MV-4-11 (cell line): ENCODE measurements around the gene POFUT2.
A peak's percentile ranks its signal among the peaks of the same experiment; 100 is the strongest.
"Not testable (repeated sequence)": the region's sequence is repeated elsewhere in the genome, so short reads cannot be mapped to it uniquely, and the experiment has no call there.

Experiments used
- DNase-seq: peaks from one replicate; lab custom pipeline; 2025; lab: John Stamatoyannopoulos, UW

Gene POFUT2

DNA sequence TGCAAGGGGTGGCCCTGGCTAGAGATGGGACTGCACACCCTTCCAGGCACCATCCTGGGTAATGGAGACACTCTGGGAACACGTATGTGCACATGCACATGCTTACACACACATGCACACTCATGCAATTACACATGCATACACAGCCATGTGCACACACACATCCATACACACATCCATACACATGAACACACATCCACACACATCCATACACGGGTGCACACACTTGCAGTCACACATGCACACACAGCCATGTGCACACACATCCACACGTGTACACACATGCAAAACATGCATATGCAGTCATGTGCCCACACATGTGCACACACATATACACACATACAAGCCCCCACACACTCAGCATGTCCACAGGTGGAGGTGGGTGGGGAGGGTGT, 22.3 kb upstream of the POFUT2 start:
- DNase-seq, result no peak

DNA sequence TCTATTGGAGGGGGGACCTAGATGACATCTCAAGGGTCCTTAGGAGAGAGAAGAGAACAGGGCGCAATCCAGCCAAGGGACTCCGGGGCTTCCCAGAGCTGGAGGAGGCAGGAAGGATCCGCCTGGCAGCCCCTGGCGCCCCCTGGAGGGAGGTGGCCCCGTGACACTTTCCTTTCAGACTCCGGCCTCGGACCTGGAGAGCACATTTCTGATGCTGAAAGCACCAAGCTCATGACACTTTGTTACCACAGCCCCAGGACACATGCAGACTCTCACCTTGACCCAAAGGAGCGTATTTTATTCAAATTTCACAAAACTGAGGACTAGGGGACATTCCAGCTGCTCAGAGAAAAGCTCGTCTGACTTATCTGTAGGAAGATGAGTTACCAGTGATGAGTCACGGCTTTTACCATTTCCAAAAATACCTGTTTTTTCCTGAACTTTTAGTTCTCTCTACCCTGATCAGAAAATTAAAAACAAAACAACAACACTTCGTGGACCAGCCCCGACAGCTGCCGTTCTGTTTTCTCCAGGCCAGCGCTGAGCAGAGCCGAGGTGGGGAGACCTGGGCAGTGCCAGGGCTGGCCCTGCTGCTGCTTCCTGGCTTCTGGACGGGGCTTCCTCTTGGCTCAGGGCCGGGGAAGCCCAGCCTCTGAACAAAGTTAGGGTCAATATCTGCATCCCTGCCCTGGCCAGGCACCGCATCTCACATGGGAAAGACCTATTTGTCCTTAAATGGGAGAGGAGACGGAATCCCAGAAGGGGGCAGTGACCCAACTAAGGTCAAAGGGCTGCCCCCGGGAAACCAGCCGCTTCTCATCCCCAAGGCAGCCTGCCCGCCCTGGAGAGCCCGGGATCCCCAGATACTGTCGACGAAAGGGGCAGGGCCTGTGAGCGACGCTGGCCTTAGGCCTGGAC, 21.6 kb upstream of the POFUT2 start:
- peak; percentile 66 for DNase-seq

DNA sequence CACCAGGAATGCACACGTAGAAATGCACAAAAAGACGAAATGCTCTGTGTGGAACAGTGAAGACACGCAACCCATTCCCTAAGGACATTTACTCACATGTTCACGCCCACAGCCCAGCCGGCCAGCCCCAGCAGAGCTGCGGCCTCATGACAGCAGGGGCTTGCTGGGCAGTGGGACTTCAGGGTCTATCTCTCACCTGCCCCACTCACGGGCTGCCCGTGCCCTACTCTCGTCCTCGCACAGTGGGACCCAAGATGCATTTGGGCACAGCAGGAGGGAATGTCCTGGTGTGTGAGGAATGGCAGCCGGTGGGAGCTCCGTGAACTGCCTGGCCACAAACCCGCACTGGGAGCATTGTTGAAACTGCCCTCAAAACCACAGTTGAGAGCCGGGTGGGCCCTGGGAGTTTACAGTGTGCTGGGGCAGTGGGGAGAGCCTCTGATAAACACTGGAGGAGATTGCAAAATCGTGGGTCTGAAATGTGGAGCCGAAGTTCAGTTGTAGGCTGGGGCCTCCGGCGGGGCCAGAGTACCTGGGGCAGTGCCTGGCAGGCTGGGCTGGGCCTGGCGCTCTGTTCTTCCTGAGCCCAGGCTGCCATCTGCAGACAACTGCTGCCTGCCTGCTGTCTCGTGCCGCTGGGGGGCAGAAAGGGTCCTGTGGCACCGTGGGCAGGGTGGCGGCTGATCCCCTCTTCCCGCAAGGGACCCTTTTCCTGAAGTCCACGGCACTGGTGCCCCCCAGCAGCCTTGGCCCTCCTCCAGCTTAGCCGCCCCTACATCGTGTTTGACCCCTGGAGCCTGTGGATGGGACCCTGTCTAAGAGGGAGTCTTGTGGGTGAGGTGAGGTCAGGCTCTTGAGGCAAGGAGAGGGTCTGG, 20.7 kb upstream of the POFUT2 start:
- peak; percentile 89 for DNase-seq

DNA sequence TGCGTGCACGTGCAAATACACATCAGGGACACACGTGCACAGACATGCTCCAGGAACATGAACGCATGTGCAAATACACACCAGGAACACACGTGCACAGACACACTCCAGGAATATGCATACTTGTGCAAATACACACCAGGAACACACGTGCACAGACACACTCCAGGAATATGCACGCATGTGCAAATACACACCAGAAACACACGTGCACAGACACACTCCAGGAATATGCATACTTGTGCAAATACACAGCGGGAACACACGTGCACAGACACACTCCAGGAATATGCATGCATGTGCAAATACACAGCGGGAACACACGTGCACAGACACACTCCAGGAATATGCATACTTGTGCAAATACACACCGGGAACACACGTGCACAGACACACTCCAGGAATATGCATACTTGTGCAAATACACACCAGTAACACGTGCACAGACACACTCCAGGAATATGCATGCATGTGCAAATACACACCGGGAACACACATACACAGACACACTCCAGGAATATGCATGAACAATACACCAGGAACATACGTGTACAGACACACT, 20.0 kb upstream of the POFUT2 start:
- not testable (repeated sequence) for DNase-seq

DNA sequence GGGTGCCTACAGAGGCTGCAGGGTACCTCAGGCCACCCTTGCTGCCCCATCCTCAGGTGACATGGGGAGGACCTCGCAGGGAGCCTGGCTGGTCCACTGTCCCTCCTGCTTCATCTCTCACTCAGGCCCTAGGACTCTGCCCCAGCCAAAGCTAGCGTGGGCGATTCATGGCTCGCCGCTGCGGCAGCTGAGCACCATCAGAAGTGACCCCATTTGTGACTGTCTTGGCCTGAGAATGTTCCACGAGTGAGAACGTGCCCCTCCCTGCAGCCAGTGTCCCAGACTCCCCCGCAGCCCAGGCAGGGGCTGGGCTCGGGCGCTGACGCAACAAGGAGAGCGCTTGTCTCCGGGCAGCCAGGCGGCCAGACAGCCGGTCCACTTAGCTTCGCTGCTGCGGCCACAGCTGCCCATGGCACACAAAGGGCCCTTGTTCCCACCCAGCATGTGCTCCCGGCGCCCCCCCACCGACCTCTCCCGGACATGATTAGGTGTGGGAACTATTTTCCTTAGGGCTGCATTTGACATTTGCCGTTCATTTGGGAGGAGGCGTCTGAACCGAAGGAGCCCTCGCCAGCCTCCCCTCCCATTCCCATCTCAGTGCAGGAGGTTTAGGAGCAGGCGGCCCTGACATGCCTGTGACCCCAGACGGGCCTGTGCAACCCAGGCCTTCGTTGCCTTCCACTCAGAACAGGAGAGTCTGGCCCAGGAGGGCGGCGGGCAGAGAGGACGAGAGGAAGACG, 19.3 kb upstream of the POFUT2 start:
- DNase-seq, result peak; percentile 4

DNA sequence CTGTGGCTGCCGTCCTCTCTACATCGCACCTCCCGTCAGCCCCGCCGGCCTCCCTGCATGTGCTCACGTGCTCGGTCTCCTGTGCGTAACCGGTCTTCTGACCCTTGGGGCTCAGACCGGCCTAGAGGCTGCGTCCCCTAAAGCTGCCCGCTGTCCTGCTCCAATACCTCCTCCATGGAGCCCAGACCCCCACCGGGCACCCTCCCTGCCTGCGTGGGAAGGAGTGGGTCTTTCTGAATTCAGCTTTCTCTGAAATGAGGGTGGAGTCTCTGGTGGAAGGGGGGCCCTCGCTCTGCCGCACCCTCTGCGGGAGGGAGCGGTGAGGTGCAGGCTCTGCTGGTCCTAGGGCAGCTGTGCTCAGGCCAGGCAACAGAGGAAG, 18.7 kb upstream of the POFUT2 start:
- DNase-seq, result no peak

DNA sequence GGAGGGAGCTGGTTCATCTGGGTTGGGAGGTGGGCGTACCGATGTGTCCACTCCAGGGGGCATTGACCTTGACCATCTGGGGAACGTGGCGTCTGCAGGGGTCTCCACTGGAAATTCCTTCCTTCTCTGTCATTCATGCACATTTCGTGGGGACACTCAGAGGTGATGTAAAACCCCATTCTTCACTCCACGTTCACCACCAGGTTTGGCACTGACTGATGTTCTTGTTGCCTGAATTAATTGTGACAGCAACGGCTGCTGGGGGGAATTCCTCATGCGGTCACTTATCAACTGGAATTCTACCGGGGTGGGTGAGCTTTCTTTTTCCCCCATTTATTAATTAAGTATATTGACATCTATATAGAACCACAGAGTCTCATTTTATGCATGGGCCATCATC, 18.1 kb upstream of the POFUT2 start:
- no peak for DNase-seq

DNA sequence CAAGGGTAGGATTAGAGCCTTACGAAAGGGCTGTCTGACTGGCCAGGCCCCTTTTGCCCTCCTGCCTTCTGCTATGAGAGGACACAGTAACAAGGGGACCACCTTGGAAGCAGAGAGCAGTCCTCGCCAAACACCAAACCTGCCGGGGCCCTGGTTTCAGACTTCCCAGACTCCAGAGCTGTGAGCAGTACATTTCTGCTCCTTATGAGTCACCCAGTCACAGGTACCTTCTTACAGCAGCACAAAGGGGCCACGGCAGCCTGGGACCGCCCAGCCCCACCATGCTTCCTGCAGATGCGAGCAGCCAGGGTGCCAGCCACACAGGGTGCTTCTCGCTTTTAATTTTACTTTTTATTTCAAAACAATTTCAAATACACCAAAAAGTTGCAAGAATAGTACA, 17.2 kb upstream of the POFUT2 start:
- DNase-seq, result no peak

DNA sequence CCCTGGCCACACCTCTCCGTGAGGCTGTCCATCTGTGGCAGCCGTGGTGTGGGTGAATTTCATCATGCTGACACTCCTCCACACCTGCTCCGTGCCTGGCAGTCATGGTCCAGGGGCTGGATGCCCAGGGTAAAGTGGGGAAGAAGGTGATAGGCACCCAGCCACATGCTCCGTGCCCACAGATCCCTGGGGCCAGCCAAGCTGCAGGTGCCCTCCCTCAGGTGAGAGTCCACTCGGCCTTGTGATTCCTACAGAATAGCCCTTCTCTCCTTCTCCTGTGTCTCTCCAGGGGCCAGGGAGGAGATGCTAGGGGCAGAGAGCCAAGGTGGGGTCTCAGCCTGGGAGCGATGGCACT, 16.8 kb upstream of the POFUT2 start:
- no peak for DNase-seq

DNA sequence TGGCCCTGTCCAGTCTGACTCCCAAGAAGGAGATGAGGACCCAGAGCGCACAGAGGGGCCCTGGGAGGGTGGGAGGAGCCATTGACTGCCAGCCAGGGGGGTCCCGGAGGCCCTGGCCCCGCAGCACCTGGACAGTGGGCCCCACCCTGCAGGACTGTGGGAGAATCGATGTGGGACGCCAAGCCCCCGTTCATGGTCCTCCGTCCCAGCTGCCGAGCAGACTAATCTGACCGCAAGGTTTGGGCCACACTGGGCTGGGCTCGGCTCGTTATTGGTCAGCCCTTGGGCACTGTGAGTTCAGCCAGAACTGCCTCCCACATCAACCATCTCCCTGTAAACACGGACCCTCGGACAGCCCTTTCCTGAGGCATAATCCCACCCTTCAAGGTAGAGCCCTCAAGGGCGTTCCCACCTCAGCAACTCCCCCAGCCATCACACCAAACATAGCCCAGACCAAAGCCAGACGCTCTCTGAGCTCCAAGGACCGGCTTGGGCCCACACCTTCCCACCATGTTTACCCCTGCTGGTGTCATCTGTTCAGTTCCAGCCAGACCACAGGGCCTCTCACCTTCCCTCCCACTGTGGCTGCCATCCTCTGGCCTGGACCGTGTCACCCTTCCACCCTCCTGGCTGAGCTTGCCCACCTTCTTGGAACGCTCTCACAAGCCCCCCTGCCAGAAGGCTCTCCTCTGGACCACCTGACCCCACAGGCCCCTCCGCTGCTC, 16.2 kb upstream of the POFUT2 start:
- no peak for DNase-seq

DNA sequence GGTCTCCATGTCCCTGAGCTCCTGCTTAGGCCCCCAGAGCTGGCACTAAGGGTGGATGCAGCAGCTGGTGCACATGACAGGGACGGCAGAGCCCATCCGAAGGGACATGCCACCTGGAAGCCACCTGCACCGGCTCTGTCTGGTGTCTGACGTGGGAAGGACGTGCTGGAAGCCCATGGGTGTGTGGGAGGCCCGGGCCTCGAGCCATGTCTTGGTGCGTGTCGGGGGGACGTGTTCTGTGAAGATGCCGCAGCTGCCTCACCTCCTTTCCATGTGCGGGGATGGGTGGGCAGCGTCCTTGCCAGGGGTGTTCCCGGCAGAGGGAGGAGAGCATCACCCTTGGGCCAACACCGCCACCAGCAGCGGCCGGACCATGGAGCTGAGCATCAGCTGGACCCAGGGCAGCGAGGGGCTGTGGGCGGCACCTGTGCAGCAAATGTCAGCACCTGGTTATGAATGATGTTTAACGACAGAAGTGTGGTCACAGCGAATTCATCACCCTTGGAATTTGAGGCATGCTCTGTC, 15.5 kb upstream of the POFUT2 start:
- DNase-seq, result no peak

DNA sequence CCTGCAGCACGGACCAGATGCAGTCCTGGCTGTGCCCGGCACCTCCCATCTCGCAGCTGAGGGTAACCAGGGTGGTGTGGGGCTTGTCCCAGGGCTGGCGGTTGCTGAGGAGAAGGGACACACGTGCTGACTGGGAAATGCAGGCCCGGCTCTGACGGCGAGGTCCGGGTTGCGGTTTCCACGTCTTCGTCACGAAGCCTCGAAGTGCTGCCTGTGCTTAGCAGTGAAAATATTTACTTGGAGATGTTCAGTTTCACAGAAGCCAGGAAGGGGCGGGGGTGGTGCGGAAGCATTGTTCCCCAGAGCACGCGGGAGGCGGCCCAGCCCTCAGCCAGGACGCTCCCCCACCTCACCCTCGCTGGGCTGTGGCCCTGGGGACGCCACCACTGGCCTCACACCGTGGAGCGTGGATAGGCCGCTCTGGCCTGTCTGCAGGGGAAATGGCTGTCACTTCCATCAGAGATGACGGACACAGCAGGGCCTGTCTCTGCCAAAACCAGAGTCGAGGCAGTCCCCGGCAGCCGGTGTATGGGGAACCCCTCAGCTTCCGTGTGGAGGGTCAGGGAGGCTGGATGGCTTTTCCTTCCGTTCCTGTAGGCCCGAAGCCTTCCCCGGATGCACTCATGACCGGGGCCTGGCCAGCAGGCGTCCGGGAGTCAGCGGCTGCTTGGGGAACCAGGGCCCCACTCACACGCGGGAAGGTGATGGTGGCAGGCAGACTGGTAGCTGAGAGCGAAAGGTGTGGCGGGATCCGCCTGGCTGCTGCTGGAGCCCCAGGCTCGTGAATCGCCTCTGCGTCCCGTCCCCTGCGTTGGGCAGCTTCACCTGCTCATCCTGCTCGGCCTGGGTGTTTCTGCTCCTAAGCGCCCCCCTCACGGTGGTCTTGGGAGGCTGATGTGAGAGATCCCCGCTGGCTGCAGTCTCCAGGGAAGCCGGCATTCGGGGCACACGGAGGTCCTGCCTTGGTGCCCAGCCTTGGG, 14.7 kb upstream of the POFUT2 start:
- no peak for DNase-seq

DNA sequence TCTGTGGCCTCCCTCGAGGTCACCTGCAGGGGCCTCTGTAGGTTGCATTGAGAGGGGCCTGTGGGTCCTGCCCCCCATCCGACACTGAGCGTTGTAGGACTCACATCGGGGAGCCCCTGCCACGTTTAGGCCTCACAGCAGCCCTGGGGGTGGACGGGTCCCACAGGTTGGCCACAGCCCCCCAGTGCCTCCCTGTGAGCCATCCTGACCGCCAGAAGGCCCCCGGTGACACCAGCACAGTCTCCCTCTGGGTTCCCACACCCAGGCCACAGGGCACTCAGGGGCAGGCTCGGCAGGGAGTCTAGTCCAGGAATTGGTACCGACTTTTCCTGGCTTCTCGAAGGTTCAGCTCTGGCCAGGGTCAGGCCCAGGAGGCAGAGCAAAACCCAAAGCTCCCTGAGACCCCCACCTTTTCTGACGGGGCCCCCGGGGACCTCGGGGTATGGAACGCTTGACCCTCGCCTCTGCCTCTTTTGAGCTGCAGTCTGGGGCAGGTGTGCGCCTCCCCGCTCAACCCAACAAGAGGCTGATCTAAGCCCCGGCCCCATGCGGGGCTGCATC, 13.9 kb upstream of the POFUT2 start:
- DNase-seq, result no peak

DNA sequence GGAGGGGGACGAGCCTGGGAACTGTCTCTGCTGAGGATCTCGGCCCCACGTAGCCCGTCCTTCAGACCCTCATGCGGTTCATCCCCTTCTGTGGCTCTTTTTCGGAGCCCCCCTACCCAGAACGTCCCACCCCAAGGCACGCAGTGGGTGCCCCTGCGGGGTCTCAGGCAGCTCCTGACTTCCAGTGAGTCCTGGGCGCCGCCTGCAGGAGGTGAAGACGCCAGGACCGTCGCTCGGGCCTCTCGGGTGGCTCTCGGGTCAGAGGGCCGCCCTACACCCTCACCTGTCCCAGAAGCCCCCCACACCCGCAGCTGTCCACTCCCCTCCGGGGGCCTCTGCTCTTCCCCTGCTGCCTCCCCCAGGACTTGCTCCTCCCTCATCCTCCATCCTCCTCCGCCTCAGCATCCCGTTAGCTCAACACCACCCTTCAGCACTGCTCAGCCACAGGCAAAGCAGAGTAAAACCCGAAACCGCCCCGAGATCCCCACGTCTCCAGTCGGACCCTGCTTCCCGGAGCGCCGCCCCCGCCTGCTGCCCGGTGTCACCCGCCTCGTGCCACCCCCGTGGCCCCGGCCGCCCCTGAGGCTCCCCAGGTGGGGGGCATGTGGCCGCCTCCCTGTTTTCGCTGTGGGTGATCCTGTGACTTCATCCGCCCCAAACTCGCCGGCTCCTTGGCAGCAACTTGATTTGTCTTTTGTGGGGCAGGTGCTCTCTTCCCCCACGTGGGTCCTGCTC, 13.3 kb upstream of the POFUT2 start:
- no peak for DNase-seq

DNA sequence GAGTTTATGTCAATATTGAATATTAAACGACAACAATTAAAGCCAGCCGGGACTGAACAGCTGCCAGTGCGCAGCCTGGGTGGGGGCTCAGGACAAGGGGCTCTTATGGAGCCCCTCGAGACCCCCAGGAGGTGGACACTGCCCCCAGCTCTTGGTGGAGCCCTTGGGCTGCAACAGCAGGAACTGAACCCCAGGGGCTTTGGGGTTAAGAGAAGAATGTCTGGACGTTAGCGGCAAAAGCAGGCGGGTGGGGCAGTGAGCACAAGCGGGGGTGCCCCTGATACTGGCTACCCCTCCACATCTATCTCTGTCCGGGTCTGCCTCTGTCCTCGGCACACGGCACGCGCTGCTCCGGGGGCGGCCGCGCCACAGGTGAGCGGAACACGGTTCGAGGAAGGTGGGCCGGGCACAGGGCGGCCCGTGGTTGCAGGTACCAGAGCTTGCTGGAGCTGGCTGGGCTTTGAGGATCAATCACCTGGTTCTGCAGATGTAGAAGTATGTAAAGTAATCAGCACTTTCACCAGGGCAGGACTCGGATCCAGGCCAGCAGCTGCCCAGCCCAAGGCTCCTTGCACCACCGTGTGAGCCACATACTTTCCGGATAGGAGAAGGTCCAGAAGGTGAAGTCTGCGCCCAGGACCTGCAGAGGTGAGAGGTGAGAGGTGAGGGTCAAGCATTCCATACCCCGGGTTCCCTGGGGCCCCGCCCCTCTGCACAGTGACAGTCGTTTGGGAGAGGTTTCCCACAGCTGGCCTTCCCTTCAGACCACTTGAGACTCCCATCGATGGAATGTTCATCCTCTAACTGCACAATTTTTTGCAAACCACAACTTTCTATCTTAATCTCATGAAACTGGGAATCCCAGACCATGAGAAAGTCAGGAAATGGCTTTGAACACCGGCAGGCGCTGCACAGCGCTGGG, 12.4 kb upstream of the POFUT2 start:
- DNase-seq, result no peak

DNA sequence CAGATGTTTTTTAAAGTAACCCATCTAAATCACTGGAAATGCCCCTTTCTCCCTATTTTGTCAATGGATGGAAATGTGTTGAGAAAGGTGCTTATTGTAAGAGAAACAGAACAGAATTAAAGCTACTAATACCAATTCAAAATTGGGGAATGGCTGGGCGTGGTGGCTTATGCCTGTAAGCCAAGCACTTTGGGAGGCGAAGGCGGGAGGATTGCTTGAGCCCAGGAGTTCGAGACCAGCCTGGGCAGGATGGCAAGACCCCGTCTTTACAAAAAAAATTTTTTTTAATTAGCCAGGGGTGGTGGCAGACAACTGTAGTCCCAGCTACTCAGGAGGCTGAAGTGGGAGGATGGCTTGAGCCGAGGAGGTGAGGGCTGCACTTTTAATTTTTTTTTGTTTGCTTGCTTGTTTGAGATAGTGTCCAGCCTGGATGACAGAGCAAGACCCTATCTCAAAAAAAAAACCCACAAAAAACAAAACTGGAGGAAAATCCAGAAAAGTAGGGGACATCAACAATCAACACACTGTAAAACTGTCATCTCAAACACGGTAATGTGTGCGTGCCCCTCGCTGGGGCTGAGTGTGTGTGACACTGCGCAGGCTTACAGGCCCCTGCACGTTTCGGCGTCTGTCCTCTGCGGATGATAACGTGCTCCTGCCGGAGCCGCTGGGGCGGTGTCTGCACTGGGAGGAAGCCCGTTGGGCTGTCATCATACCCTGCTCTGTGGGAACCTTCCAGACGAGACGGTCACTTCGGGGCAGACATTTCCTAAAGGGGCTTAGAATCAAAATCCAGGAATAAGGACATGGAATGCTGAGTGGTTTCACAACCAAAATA, 11.6 kb upstream of the POFUT2 start:
- no peak for DNase-seq

DNA sequence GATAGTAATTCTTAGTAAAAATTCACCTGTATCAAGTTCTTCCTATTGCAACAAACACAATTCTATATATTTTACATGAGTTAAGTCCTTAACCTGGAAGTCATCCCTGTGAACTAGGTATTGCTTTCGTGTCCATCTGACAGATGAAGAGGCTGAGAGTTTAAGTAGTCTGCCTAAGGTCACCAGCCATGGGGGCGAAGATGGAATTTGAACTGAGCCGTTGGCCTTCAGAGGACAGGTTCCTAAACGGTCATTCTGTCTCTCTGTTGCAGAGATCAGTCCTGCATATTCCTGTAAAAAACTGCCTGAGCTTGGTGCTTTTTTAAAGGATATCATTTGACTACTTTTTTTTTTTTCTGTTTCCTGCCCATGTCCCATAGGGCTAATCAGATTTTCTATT, 10.2 kb upstream of the POFUT2 start:
- DNase-seq, result no peak
